Tibial nerve (tissue), 4 donors: Measurements from ENCODE around the gene ALPK3. TPM values are rescaled to one million over a fixed set of nuclear protein-coding genes. Genes with fewer than 3 reads are reported as not detected.
"Not testable (repeated sequence)": the region's sequence is repeated elsewhere in the genome, so short reads cannot be mapped to it uniquely, and the experiment has no call there.

Experiments used
- DNase-seq, 2 donors: peaks; one replicate each; pipeline ENCODE4 v3.0.0-alpha.2; 2019; ENCODE audit warnings: low spot score in 2 of 2
- H3K27ac ChIP-seq, 4 donors: fragments of 200-600 bp; sonication (generic) in 3 of 4; one replicate each; pipeline ENCODE4 v1.5.1; 2017 to 2019; ENCODE audit warnings: mild to moderate bottlenecking in 1 of 4
- H3K27me3 ChIP-seq, 2 donors: fragments of 200-600 bp; sonication (generic) in 1 of 2; one replicate each; pipeline versions ENCODE4 v1.5.1 to v1.6.0; 2017 to 2019
- H3K36me3 ChIP-seq, 3 donors: fragments of 200-600 bp; sonication (generic); one replicate each; pipeline ENCODE4 v1.5.1; 2018 to 2019
- H3K4me1 ChIP-seq, 4 donors: fragments of 200-600 bp; sonication (generic) in 3 of 4; one replicate each; pipeline ENCODE4 v1.5.1; 2017 to 2019
- H3K4me3 ChIP-seq, 4 donors: fragments of 200-600 bp; sonication (generic) in 3 of 4; one replicate each; pipeline ENCODE4 v1.5.1; 2017 to 2019; ENCODE audit warnings: mild to moderate bottlenecking in 1 of 4, moderate library complexity in 1 of 4
- H3K9me3 ChIP-seq, 4 donors: fragments of 200-600 bp; sonication (generic) in 3 of 4; one replicate each; pipeline ENCODE4 v1.5.1; 2017 to 2019
- EP300 ChIP-seq, 2 donors: sonication (generic); formaldehyde crosslinking; IDR thresholded peaks; one replicate each; pipeline ENCODE4 v1.6.1; 2017; ENCODE audit warnings: antibody characterized with exemption in 2 of 2, mild to moderate bottlenecking in 1 of 2
- POLR2A ChIP-seq, 2 donors: fragments of 450-650 bp; IDR thresholded peaks; one replicate each; pipeline ENCODE4 v1.6.1; 2017; ENCODE audit warnings: antibody characterized with exemption in 2 of 2, mild to moderate bottlenecking in 2 of 2, moderate library complexity in 2 of 2
- WGBS, 2 donors: methylation state at CpG; one replicate each; pipeline ENCODE4 v1.1.5; 2018; 5-methylcytosine and 5-hydroxymethylcytosine counted together
- total RNA-seq, 4 donors: library from RNA; depleted of rRNA; stranded (reverse); fragments of >200 nt; gene quantifications; one replicate each; pipeline ENCODE4 v1.1.0, GENCODE V29; 2016
- TF ChIP-seq, protein P1 (sequence below), 5 experiments: fragments of 200-600 bp in 3 of 5; fragments of 450-650 bp in 2 of 5; sonication (generic) in 3 of 5; IDR thresholded peaks; one replicate each; pipeline ENCODE4 v1.5.1; 2016 to 2019; ENCODE audit warnings: antibody characterized with exemption in 5 of 5, mild to moderate bottlenecking in 3 of 5, moderate library complexity in 2 of 5

Gene ALPK3
- total RNA-seq, 4 donors from 2014 or later, result 2.4 to 7.1 (median 4.7) TPM

DNA sequence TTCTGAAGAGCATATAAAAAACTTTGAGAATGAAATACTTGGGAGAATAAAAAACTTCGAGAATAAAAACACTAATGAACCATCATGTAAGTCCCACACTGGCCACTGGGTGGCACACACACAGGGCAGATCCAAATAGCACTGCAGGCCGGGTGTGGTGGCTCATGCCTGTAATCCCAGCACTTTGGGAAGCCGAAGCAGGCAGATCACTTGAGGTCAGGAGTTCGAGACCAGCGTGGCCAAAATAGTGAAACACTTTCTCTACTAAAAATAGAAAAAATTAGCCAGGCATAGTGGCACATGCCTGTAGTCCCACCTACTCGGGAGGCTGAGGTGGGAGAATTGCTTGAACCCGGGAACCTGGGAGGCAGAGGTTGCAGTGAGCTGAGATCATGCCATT lies 28.5 kb downstream of the ALPK3 start:
- TF ChIP-seq, protein P1, sequence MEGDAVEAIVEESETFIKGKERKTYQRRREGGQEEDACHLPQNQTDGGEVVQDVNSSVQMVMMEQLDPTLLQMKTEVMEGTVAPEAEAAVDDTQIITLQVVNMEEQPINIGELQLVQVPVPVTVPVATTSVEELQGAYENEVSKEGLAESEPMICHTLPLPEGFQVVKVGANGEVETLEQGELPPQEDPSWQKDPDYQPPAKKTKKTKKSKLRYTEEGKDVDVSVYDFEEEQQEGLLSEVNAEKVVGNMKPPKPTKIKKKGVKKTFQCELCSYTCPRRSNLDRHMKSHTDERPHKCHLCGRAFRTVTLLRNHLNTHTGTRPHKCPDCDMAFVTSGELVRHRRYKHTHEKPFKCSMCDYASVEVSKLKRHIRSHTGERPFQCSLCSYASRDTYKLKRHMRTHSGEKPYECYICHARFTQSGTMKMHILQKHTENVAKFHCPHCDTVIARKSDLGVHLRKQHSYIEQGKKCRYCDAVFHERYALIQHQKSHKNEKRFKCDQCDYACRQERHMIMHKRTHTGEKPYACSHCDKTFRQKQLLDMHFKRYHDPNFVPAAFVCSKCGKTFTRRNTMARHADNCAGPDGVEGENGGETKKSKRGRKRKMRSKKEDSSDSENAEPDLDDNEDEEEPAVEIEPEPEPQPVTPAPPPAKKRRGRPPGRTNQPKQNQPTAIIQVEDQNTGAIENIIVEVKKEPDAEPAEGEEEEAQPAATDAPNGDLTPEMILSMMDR (IDR thresholded peaks at IDR 0.05), result peak; percentile 30 to 55 (median 50)
- not testable (repeated sequence) for H3K27ac ChIP-seq, H3K4me1 ChIP-seq, H3K4me3 ChIP-seq, H3K27me3 ChIP-seq, H3K36me3 ChIP-seq
- peaks cover 0 to 17% (median 8%) of the 10 kb centered on the region in 4 donors for H3K9me3 ChIP-seq
- 77 to 78% methylated on average over 7 of the region's 7 CpGs for WGBS, 2 donors
- DNase-seq, result peak in 1 of 2 donors; percentile 63

DNA sequence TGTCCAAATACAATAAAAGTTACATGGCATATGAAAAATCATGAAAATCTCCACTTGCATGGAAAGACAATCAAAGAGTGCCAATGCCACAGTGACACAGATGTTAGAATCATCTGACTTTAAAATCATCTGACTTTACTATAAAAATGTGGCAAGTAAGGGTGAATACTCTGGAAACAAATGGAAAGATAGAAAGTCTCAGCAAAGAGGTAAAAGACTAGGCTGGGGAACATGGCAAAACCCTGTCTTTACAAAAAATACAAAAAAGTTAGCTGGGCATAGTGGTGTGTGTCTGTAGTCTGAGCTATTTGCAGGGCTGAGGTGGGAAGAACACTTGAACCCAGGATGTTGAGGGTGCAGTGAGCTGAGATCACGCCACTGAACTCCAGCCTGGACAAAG lies 29.1 kb downstream of the ALPK3 start:
- DNase-seq, result no peak
- WGBS, 2 donors, result 100% methylated on average over 1 of the region's 1 CpG
- H3K9me3 ChIP-seq, result peaks cover 0 to 17% (median 8%) of the 10 kb centered on the region in 4 donors
- no peaks in the 10 kb centered on the region for H3K27me3 ChIP-seq
- H3K36me3 ChIP-seq, result no peaks in the 10 kb centered on the region
- TF ChIP-seq POLR2A (IDR thresholded peaks at IDR 0.05) (no peak), EP300 (IDR thresholded peaks at IDR 0.05) (no peak)
- TF ChIP-seq, protein P1 (IDR thresholded peaks at IDR 0.05), result no peak
- H3K4me3 ChIP-seq, result no peak overlapping the region
- peaks cover 0 to 2% (median under 1%) of the 10 kb centered on the region in 4 donors for H3K4me1 ChIP-seq
- H3K27ac ChIP-seq, result no peak overlapping the region

DNA sequence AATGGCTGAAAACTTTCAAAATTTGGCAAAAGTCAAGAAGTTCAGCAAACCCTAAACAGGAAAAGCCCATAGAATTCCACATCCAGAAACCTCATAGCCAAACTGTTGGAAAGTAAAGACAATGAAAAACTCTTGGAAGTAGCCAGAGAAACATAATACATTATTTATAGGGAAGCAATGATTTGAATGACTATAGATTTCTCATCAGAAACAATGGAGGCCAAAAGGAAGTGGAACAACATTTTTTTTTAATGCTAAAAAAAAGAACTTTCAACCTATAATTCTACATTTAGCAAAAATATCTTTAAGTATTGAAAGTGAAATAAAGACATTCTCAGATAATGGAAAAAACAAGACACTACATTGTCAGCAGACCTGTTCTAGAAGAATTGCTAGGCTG lies 30.2 kb downstream of the ALPK3 start:
- H3K4me1 ChIP-seq, result no peaks in the 10 kb centered on the region
- no peak for DNase-seq
- no peak overlapping the region for H3K27ac ChIP-seq
- no peaks in the 10 kb centered on the region for H3K27me3 ChIP-seq
- peaks cover 0 to 17% (median 8%) of the 10 kb centered on the region in 4 donors for H3K9me3 ChIP-seq
- no peak overlapping the region for H3K4me3 ChIP-seq
- TF ChIP-seq POLR2A (IDR thresholded peaks at IDR 0.05), result no peak
- TF ChIP-seq, protein P1 (IDR thresholded peaks at IDR 0.05), result no peak
- TF ChIP-seq EP300 (IDR thresholded peaks at IDR 0.05), result no peak
- no peaks in the 10 kb centered on the region for H3K36me3 ChIP-seq

GRCh38 chr15:84852212-84852611 lies 35.1 kb downstream of the ALPK3 start:
- no peak overlapping the region for H3K4me3 ChIP-seq
- WGBS, 2 donors, result 93 to 94% methylated on average over 5 of the region's 5 CpGs
- no peaks in the 10 kb centered on the region for H3K27me3 ChIP-seq
- no peaks in the 10 kb centered on the region for H3K4me1 ChIP-seq
- H3K36me3 ChIP-seq, result peaks cover 0 to 8% (median 0%) of the 10 kb centered on the region in 3 donors
- DNase-seq, result no peak
- TF ChIP-seq, protein P1 (IDR thresholded peaks at IDR 0.05), result no peak
- TF ChIP-seq POLR2A (IDR thresholded peaks at IDR 0.05), result no peak
- TF ChIP-seq EP300 (IDR thresholded peaks at IDR 0.05), result no peak
- no peak overlapping the region for H3K27ac ChIP-seq
- H3K9me3 ChIP-seq, result peaks cover 0 to 14% (median 4%) of the 10 kb centered on the region in 4 donors

GRCh38 chr15:84855136-84855535 lies 38.0 kb downstream of the ALPK3 start:
- H3K27me3 ChIP-seq, result no peaks in the 10 kb centered on the region
- no peak overlapping the region for H3K4me3 ChIP-seq
- H3K4me1 ChIP-seq, result no peaks in the 10 kb centered on the region
- H3K9me3 ChIP-seq, result no peaks in the 10 kb centered on the region
- peaks cover 0 to 21% (median 0%) of the 10 kb centered on the region in 3 donors for H3K36me3 ChIP-seq
- WGBS, 2 donors, result 69 to 73% methylated on average over 9 of the region's 9 CpGs
- TF ChIP-seq, protein P1 (IDR thresholded peaks at IDR 0.05), result no peak
- TF ChIP-seq POLR2A (IDR thresholded peaks at IDR 0.05) (no peak), EP300 (IDR thresholded peaks at IDR 0.05) (no peak)
- no peak for DNase-seq
- H3K27ac ChIP-seq, result no peak overlapping the region
